Measurements from ENCODE around the gene GALNTL6.

DNA sequence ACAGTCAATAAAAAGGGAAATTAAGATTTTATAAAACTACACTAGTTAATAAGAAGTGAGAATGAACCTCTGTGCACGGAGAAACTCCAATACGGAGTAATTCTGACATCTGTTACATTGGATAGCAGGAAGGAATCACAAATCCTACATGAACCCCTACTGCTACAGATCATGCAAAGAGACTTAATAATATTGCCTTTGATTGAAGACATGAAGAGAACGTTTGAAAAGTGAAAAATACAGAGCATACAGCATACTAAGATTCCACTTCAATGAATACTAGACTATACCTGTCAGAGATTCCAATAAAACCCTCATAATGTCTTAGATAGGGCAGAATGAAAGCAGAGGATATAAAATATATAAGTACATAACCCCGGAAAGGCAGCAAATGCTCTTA is 995.0 kb downstream of the GALNTL6 start:
- TF ChIP-seq CTCF (IDR thresholded peaks at IDR 0.05): no peak
- TF ChIP-seq EP300 (IDR thresholded peaks at IDR 0.05): no peak
- TF ChIP-seq POLR2AphosphoS5 (IDR thresholded peaks at IDR 0.05): no peak

Data from stomach (tissue), 4 donors.